Stimulated activated naive CD4-positive, alpha-beta T cell (primary cell): ENCODE results near the gene MCF2L.

Experiments
- DNase-seq, 6 experiments: peaks; one replicate each; lab custom pipeline; 2025; lab: John Stamatoyannopoulos, UW

The MCF2L gene

GRCh38 chr13:112982281-112983041 is 13.4 kb downstream of the MCF2L start:
- no peak for DNase-seq

- no peak for DNase-seq
Observed at GRCh38 chr13:112983042-112983305, 14.0 kb downstream of the MCF2L start.

GRCh38 chr13:112983428-112984196 is 14.6 kb downstream of the MCF2L start:
- DNase-seq: no peak

GRCh38 chr13:112984501-112984900 is 15.5 kb downstream of the MCF2L start:
- DNase-seq: no peak

- no peak for DNase-seq
Observed at GRCh38 chr13:112984954-112985802, 16.2 kb downstream of the MCF2L start.

- DNase-seq: no peak
Observed at GRCh38 chr13:112985803-112986408, 16.9 kb downstream of the MCF2L start.

- no peak for DNase-seq
Observed at GRCh38 chr13:112986470-112986869, 17.5 kb downstream of the MCF2L start.

GRCh38 chr13:112986946-112987681 is 18.1 kb downstream of the MCF2L start:
- no peak for DNase-seq

- no peak for DNase-seq
Observed at GRCh38 chr13:112987682-112988024, 18.6 kb downstream of the MCF2L start.

- no peak for DNase-seq
Observed at GRCh38 chr13:112990783-112991182, 21.8 kb downstream of the MCF2L start.

- DNase-seq: no peak
Observed at GRCh38 chr13:112991609-112992008, 22.6 kb downstream of the MCF2L start.

- no peak for DNase-seq
Observed at GRCh38 chr13:112992931-112993680, 24.1 kb downstream of the MCF2L start.

- no peak for DNase-seq
Observed at GRCh38 chr13:112994084-112994780, 25.2 kb downstream of the MCF2L start.

GRCh38 chr13:112994781-112995355 is 25.9 kb downstream of the MCF2L start:
- no peak for DNase-seq

- DNase-seq: no peak
Observed at GRCh38 chr13:112995395-112996191, 26.6 kb downstream of the MCF2L start.

GRCh38 chr13:112996671-112997091 is 27.7 kb downstream of the MCF2L start:
- no peak for DNase-seq

GRCh38 chr13:112997188-112998130 is 28.4 kb downstream of the MCF2L start:
- DNase-seq: no peak
